ENCODE data around the gene DTNBP1. TPM values are rescaled to one million over a fixed set of nuclear protein-coding genes. Genes with fewer than 3 reads are reported as not detected.

Gene DTNBP1
- total RNA-seq, 1 experiment from 2014 or later: 28.2 TPM

DNA sequence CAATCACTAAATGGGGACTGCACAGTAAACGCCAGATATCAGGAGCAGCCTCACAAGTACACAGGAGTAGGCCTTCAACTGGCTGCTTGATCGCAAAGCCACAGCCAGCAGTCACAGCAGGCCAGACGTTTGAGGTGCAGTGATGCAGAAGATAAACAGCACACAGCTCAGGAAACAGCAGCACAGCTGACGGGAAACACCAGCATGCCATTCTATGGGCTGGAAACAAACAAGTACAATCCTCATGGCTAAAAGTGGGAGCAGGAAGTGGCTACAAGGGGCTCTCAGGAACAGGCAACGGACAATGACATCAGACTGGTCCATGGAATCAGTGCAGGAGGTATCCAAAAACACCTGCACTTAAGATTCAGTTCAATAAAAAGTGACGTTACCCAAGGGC, 111.0 kb downstream of the DTNBP1 start:
- POLR2A ChIA-PET (ENCODE audit: low non-redundant PET): interaction anchor here (0.5 kb wide), 1 partner anchor 24 kb away, joined by 4 read pairs; no protein-coding TSS in a partner anchor
- peaks cover 60% of the 10 kb centered on the region for H3K4me1 ChIP-seq (ENCODE audit: insufficient read depth, low read length, poor library complexity, severe bottlenecking)
- no peak overlapping the region for H3K27ac ChIP-seq (ENCODE audit: low read depth, low read length, poor library complexity, severe bottlenecking)
- H3K9me3 ChIP-seq (ENCODE audit: low read depth, low read length, poor library complexity, severe bottlenecking): no peaks in the 10 kb centered on the region
- H3K36me3 ChIP-seq (ENCODE audit: insufficient read depth, low read length, poor library complexity, severe bottlenecking): no peaks in the 10 kb centered on the region
- TF ChIP-seq, protein P1, sequence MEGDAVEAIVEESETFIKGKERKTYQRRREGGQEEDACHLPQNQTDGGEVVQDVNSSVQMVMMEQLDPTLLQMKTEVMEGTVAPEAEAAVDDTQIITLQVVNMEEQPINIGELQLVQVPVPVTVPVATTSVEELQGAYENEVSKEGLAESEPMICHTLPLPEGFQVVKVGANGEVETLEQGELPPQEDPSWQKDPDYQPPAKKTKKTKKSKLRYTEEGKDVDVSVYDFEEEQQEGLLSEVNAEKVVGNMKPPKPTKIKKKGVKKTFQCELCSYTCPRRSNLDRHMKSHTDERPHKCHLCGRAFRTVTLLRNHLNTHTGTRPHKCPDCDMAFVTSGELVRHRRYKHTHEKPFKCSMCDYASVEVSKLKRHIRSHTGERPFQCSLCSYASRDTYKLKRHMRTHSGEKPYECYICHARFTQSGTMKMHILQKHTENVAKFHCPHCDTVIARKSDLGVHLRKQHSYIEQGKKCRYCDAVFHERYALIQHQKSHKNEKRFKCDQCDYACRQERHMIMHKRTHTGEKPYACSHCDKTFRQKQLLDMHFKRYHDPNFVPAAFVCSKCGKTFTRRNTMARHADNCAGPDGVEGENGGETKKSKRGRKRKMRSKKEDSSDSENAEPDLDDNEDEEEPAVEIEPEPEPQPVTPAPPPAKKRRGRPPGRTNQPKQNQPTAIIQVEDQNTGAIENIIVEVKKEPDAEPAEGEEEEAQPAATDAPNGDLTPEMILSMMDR (conservative IDR thresholded peaks at IDR 0.05; ENCODE audit: low read depth, low read length): no peak
- no peak for TF ChIP-seq EZH2 (IDR thresholded peaks at IDR 0.05; ENCODE audit: borderline replicate concordance, low read depth, low read length, poor library complexity, severe bottlenecking)
- no peak overlapping the region for H3K4me3 ChIP-seq (ENCODE audit: low read depth, low read length, poor library complexity, severe bottlenecking)
- no TSS peak for BruUV-seq (replicated peaks)
- peak; percentile 75 for DNase-seq (ENCODE audit: low spot score)
- CTCF ChIA-PET: no interaction called here
- no peaks in the 10 kb centered on the region for H3K27me3 ChIP-seq (replicated peaks; ENCODE audit: insufficient read depth, low read depth, low read length, poor library complexity)
- intact Hi-C loops (cut with micrococcal nuclease; ENCODE audit: unreplicated experiment): loop anchor here (5.0 kb wide), 1 partner anchor 36 kb away; no protein-coding TSS in a partner anchor

DNA sequence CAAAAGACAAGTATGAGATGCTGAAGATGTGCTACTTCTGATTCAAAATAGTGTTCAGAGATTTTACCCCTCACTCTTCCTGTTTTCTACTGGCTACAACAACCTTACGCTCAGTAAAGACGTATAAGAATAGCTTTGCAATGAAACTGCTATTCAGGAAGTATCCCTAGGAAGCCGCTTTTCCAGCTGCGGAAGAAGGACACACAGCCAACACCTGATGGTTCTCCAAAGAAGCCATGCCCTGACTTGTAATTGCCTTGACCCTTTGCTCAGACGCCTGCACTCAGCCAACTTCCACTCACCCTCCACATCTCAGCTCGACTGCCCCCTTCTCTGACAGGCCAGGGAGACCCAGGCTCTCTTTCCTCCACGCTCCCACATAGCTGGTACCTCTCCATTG, 111.6 kb downstream of the DTNBP1 start:
- H3K9me3 ChIP-seq (ENCODE audit: low read depth, low read length, poor library complexity, severe bottlenecking): no peaks in the 10 kb centered on the region
- H3K4me3 ChIP-seq (ENCODE audit: low read depth, low read length, poor library complexity, severe bottlenecking): no peak overlapping the region
- no peak for TF ChIP-seq EZH2 (IDR thresholded peaks at IDR 0.05; ENCODE audit: borderline replicate concordance, low read depth, low read length, poor library complexity, severe bottlenecking)
- TF ChIP-seq, protein P1 (conservative IDR thresholded peaks at IDR 0.05; ENCODE audit: low read depth, low read length): no peak
- no peaks in the 10 kb centered on the region for H3K27me3 ChIP-seq (replicated peaks; ENCODE audit: insufficient read depth, low read depth, low read length, poor library complexity)
- intact Hi-C loops (cut with micrococcal nuclease; ENCODE audit: unreplicated experiment): loop anchor here (5.0 kb wide), 1 partner anchor 36 kb away; no protein-coding TSS in a partner anchor
- CTCF ChIA-PET: no interaction called here
- POLR2A ChIA-PET (ENCODE audit: low non-redundant PET): no interaction called here
- no peak overlapping the region for H3K27ac ChIP-seq (ENCODE audit: low read depth, low read length, poor library complexity, severe bottlenecking)
- peaks cover 65% of the 10 kb centered on the region for H3K4me1 ChIP-seq (ENCODE audit: insufficient read depth, low read length, poor library complexity, severe bottlenecking)
- no peak for DNase-seq (ENCODE audit: low spot score)
- no TSS peak for BruUV-seq (replicated peaks)
- no peaks in the 10 kb centered on the region for H3K36me3 ChIP-seq (ENCODE audit: insufficient read depth, low read length, poor library complexity, severe bottlenecking)

DNA sequence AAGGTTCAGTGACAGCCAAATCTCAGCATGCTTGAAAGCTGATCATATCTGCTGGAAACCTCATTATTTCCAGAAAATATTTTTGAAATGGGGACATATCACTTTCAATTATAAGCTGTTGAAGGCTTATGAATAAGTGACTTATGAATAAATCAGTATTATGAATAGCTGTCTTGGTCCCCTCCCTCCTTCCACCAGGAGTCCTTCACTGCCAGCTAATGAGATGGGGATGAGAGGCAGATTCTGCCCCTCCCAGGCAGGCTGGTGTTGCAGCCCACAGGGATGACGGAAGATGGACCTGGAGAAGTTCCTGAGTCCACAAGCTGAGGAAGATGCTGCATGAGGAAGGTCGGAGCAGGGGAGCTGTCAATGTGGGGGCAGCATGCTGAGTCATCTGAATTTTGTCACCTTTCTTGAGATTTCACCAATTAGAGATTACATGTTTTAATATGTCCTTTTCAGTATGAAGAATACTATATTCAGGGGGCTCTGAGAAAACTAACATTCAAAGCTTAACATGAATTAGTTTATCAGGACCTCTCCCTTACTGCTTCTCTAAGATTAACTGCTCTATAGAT, 112.2 kb downstream of the DTNBP1 start:
- intact Hi-C loops (cut with micrococcal nuclease; ENCODE audit: unreplicated experiment): loop anchor here (5.0 kb wide), 1 partner anchor 37 kb away; no protein-coding TSS in a partner anchor
- Histone ChIP-seq H3K4me3 (ENCODE audit: low read depth, low read length, poor library complexity, severe bottlenecking) (no peak overlapping the region), H3K36me3 (ENCODE audit: insufficient read depth, low read length, poor library complexity, severe bottlenecking) (no peaks in the 10 kb centered on the region), H3K27ac (ENCODE audit: low read depth, low read length, poor library complexity, severe bottlenecking) (no peak overlapping the region), H3K4me1 (ENCODE audit: insufficient read depth, low read length, poor library complexity, severe bottlenecking) (peaks cover 64% of the 10 kb centered on the region), H3K27me3 (replicated peaks; ENCODE audit: insufficient read depth, low read depth, low read length, poor library complexity) (no peaks in the 10 kb centered on the region), H3K9me3 (ENCODE audit: low read depth, low read length, poor library complexity, severe bottlenecking) (no peaks in the 10 kb centered on the region)
- BruUV-seq (replicated peaks): no TSS peak
- CTCF ChIA-PET: no interaction called here
- POLR2A ChIA-PET (ENCODE audit: low non-redundant PET): no interaction called here
- no peak for TF ChIP-seq EZH2 (IDR thresholded peaks at IDR 0.05; ENCODE audit: borderline replicate concordance, low read depth, low read length, poor library complexity, severe bottlenecking)
- TF ChIP-seq, protein P1 (conservative IDR thresholded peaks at IDR 0.05; ENCODE audit: low read depth, low read length): no peak
- no peak for DNase-seq (ENCODE audit: low spot score)

All from A673 (cell line).